Fibroblast of lung (primary cell): Measurements from ENCODE around the gene MBD3L2. TPM values are rescaled to one million over a fixed set of nuclear protein-coding genes. Genes with fewer than 3 reads are reported as not detected.
"Not testable (repeated sequence)": the region's sequence is repeated elsewhere in the genome, so short reads cannot be mapped to it uniquely, and the experiment has no call there.

Experiments
- DNase-seq, 2 donors: peaks; one replicate each; pipeline versions ENCODE4 v3.0.0 to v3.0.0-alpha.2; 2010; ENCODE audit warnings: low read depth in 2 of 2
- H2AFZ ChIP-seq: 2 replicates; pipeline ENCODE4 v1.5.1; 2012; ENCODE audit warnings: low read length, control low read depth, inconsistent platforms
- H3K27ac ChIP-seq: 2 replicates; pipeline ENCODE4 v1.5.1; 2011; ENCODE audit warnings: low read length, control low read depth; ENCODE audit not compliant: insufficient read depth
- H3K27me3 ChIP-seq: 2 replicates; pipeline ENCODE4 v1.5.1; 2011; ENCODE audit warnings: mild to moderate bottlenecking, low read length; ENCODE audit not compliant: control insufficient read depth, insufficient read depth
- H3K36me3 ChIP-seq: 2 replicates; pipeline ENCODE4 v1.5.1; 2011; ENCODE audit warnings: low read length; ENCODE audit not compliant: control insufficient read depth, insufficient read depth
- H3K4me1 ChIP-seq: 2 replicates; pipeline ENCODE4 v1.5.1; 2011; ENCODE audit warnings: low read length; ENCODE audit not compliant: control insufficient read depth, insufficient read depth; ENCODE audit errors: extremely low read depth
- H3K4me2 ChIP-seq: 2 replicates; pipeline ENCODE4 v1.5.1; 2011; ENCODE audit warnings: low read length, control low read depth; ENCODE audit not compliant: insufficient read depth; ENCODE audit errors: extremely low read depth
- H3K4me3 ChIP-seq, 4 experiments: fragments of 200-600 bp in 1 of 4; sonication (generic) in 1 of 4; replicated peaks in 1 of 4; 2 replicates each; pipeline ENCODE4 v1.5.1; 2011 to 2016; ENCODE audit warnings: low read length in 4 of 4, low read depth in 3 of 4, mild to moderate bottlenecking in 3 of 4, control low read depth in 2 of 4, inconsistent platforms in 1 of 4, mixed read lengths in 1 of 4; ENCODE audit not compliant: insufficient read depth in 1 of 4; ENCODE audit errors: control extremely low read depth in 1 of 4
- H3K79me2 ChIP-seq: 2 replicates; pipeline ENCODE4 v1.5.1; 2012; ENCODE audit warnings: mild to moderate bottlenecking, low read length, inconsistent platforms; ENCODE audit not compliant: control insufficient read depth, insufficient read depth
- H3K9ac ChIP-seq: 2 replicates; pipeline ENCODE4 v1.5.1; 2011; ENCODE audit warnings: mild to moderate bottlenecking, low read length, control low read depth; ENCODE audit not compliant: insufficient read depth
- H3K9me3 ChIP-seq: 2 replicates; pipeline ENCODE4 v1.5.1; 2012; ENCODE audit warnings: low read depth, low read length; ENCODE audit not compliant: control insufficient read depth, insufficient read depth
- H4K20me1 ChIP-seq: 2 replicates; pipeline ENCODE4 v1.5.1; 2011; ENCODE audit warnings: low read length; ENCODE audit not compliant: control insufficient read depth, insufficient read depth; ENCODE audit errors: extremely low read depth
- CTCF ChIP-seq, 2 donors: IDR thresholded peaks in 1 of 2; conservative IDR thresholded peaks in 1 of 2; 1 replicate in 1 of 2; 2 replicates in 1 of 2; pipeline ENCODE4 v1.5.1; 2011 to 2012; ENCODE audit warnings: low read length in 2 of 2, control low read depth in 1 of 2, inconsistent platforms in 1 of 2, low read depth in 1 of 2, mild to moderate bottlenecking in 1 of 2
- EZH2 ChIP-seq: IDR thresholded peaks from 2 replicates; pipeline ENCODE4 v1.5.1; 2012; ENCODE audit warnings: low read length, control low read depth, mild to moderate bottlenecking; ENCODE audit errors: missing control alignments
- polyA minus RNA-seq: library from RNA; depleted of rRNA, polyadenylated mRNA; stranded (reverse); fragments of >200 nt; gene quantifications from 2 replicates; pipeline ENCODE4 v1.2.3, GENCODE V29; 2011; ENCODE audit warnings: low replicate concordance
- polyA plus RNA-seq, 2 donors: library from polyadenylated mRNA; depleted of rRNA in 1 of 2; stranded (reverse) in 1 of 2; unstranded in 1 of 2; fragments of >200 nt; gene quantifications; 2 replicates each; pipeline ENCODE4 v1.2.1, GENCODE V29; 2011 to 2012; ENCODE audit warnings: missing spikeins in 1 of 2
- total RNA-seq: library from RNA; depleted of rRNA; stranded (reverse); fragments of >200 nt; gene quantifications from 2 replicates; pipeline ENCODE4 v1.2.1, GENCODE V29; 2014

Gene MBD3L2
- not detected in 2 replicates for total RNA-seq
- not detected in 2 replicates for polyA plus RNA-seq
- not detected in 2 replicates for polyA plus RNA-seq (2012)
- not detected in 2 replicates for polyA minus RNA-seq

- H2AFZ ChIP-seq, H3K79me2 ChIP-seq, H3K27me3 ChIP-seq, DNase-seq, H3K4me2 ChIP-seq, H3K9ac ChIP-seq, H3K4me3 ChIP-seq, H3K9me3 ChIP-seq, H3K27ac ChIP-seq, H3K36me3 ChIP-seq, H3K4me1 ChIP-seq, H4K20me1 ChIP-seq: not testable (repeated sequence)
Measured at GRCh38 chr19:7049021-7049420, at the start of gene MBD3L2. Gene MBD3L2 (plus strand): TSS chr19:7049321. CDS start chr19:7049374, 53 bp downstream.

DNA sequence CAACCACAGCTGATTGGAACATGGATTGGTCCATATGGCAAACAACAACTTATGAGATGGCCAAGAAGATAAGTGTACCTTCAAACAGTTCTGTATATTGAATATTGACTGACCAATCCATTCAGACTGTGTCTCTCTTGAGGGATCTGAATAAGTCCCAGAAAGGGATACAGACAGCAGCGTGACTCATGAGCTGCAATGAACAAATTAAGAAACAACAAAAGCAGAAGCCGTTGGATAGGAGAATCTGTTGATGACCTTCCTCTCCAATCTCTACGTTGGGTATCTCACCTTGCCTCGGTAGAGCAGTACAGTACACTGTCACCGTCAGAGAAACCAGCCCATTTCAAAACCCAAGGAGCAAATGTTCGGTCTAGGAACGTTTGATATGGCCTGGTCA is 49.2 kb upstream of the MBD3L2 start:
- H3K4me1 ChIP-seq: no peaks in the 10 kb centered on the region
- DNase-seq: no peak
- no peak overlapping the region for H3K9ac ChIP-seq
- TF ChIP-seq EZH2: no peak
- TF ChIP-seq CTCF (conservative IDR thresholded peaks at IDR 0.05 in 1 of 2, IDR thresholded peaks at IDR 0.05 in 1 of 2; ENCODE audit: low read depth in 1 of 2, low read length in 2 of 2): no peak
- H3K27me3 ChIP-seq: no peaks in the 10 kb centered on the region
- H3K4me2 ChIP-seq: no peak overlapping the region
- no peaks in the 10 kb centered on the region for H3K9me3 ChIP-seq
- H4K20me1 ChIP-seq: no peaks in the 10 kb centered on the region
- H3K36me3 ChIP-seq: no peaks in the 10 kb centered on the region
- H3K27ac ChIP-seq: no peak overlapping the region
- H2AFZ ChIP-seq: no peak overlapping the region
- no peak overlapping the region for H3K4me3 ChIP-seq
- no peaks in the 10 kb centered on the region for H3K79me2 ChIP-seq

- no peak overlapping the region for H3K4me2 ChIP-seq
- no peaks in the 10 kb centered on the region for H3K79me2 ChIP-seq
- no peak overlapping the region for H3K4me3 ChIP-seq
- H2AFZ ChIP-seq: no peak overlapping the region
- no peaks in the 10 kb centered on the region for H3K27me3 ChIP-seq
- no peaks in the 10 kb centered on the region for H3K4me1 ChIP-seq
- H4K20me1 ChIP-seq: no peaks in the 10 kb centered on the region
- no peak for TF ChIP-seq CTCF (conservative IDR thresholded peaks at IDR 0.05 in 1 of 2, IDR thresholded peaks at IDR 0.05 in 1 of 2; ENCODE audit: low read depth in 1 of 2, low read length in 2 of 2)
- TF ChIP-seq EZH2: no peak
- no peak for DNase-seq
- H3K9me3 ChIP-seq: no peaks in the 10 kb centered on the region
- no peak overlapping the region for H3K27ac ChIP-seq
- H3K36me3 ChIP-seq: no peaks in the 10 kb centered on the region
- no peak overlapping the region for H3K9ac ChIP-seq
Measured at GRCh38 chr19:7000333-7000732, 48.8 kb upstream of the MBD3L2 start.
